Colonic mucosa (tissue), 4 donors: ENCODE results near the gene ABT1. TPM values are rescaled to one million over a fixed set of nuclear protein-coding genes. Genes with fewer than 3 reads are reported as not detected.
"Not testable (repeated sequence)": the region's sequence is repeated elsewhere in the genome, so short reads cannot be mapped to it uniquely, and the experiment has no call there.

Source experiments
- DNase-seq: peaks from one replicate; pipeline ENCODE4 v3.0.0-alpha.2; 2020
- H3K27ac ChIP-seq: fragments of 200-600 bp; one replicate; pipeline ENCODE4 v1.8.0; 2021
- H3K27me3 ChIP-seq: fragments of 200-600 bp; one replicate; pipeline ENCODE4 v1.8.0; 2021
- H3K36me3 ChIP-seq: fragments of 200-600 bp; one replicate; pipeline ENCODE4 v1.8.0; 2021
- H3K4me1 ChIP-seq: fragments of 200-600 bp; one replicate; pipeline ENCODE4 v1.8.0; 2021; ENCODE audit warnings: mild to moderate bottlenecking
- H3K4me3 ChIP-seq: fragments of 200-600 bp; one replicate; pipeline ENCODE4 v1.8.0; 2021
- H3K9ac ChIP-seq, 2 donors: one replicate each; pipeline ENCODE4 v1.7.0; 2013; ENCODE audit warnings: control low read depth in 2 of 2, low read depth in 2 of 2, low read length in 2 of 2
- H3K9me3 ChIP-seq: fragments of 200-600 bp; one replicate; pipeline ENCODE4 v1.8.0; 2021
- CTCF ChIP-seq: fragments of 200-600 bp; IDR thresholded peaks from one replicate; pipeline ENCODE4 v1.8.0; 2022; ENCODE audit warnings: antibody characterized with exemption, mild to moderate bottlenecking
- intact Hi-C: fragments of 100-400 bp; cut with DNase I; formaldehyde crosslinking; loops from one replicate; pipeline ENCODE4 v1.14.1; 2022
- total RNA-seq, 2 donors: library from RNA; stranded (reverse); fragmentation: NEBNext Ultra II Directional in 1 of 2; extraction: Animal tissue kit (Norgen Biotek cat#: 25700) in 1 of 2; gene quantifications; one replicate each; pipeline ENCODE4 v1.2.1, GENCODE V29; 2021
- donor health status: healthy.
- donor health status: DM: no; HTN: no; CAD: no.
- donor health status: DM: no; HTN: no; CAD: no.

Gene ABT1
- 10 to 100 TPM; 15.9 to 17.9 TPM for total RNA-seq

GRCh38 chr6:26596579-26597388 lies at the start of gene ABT1:
Gene ABT1, plus strand, starts transcription at chr6:26596953. Its CDS starts 30 bp downstream, at chr6:26596983.
- H3K9me3 ChIP-seq, result no peaks in the 10 kb centered on the region
- H3K27me3 ChIP-seq, result peaks cover 10% of the 10 kb centered on the region
- DNase-seq, result peak; percentile 98
- peak within 1 kb of the TSS; percentile 86 to 94 for H3K9ac ChIP-seq
- no peaks in the 10 kb centered on the region for H3K36me3 ChIP-seq
- no peak for TF ChIP-seq CTCF
- H3K4me1 ChIP-seq, result peaks cover 9% of the 10 kb centered on the region
- H3K4me3 ChIP-seq, result peak within 1 kb of the TSS; percentile 97
- intact Hi-C loops, result no loop called here
- H3K27ac ChIP-seq, result peak within 1 kb of the TSS; percentile 82

DNA sequence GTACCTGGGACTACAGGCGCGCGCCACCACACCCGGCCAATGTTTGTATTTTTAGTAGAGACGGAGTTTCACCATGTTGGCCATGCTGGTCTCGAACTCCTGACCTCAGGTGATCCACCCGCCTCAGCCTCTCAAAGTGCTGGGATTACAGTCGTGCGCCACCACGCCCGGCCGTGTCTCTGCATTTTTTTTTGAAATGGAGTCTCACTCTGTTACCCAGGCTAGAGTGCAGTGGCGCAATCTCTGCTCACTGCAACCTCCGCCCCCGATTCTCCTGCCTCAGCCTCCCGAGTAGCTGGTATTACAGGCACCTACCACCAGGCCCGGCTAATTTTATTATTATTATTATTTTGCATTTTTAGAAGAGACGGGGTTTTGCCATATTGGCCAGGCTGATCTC lies 49.4 kb upstream of the ABT1 start:
- DNase-seq, H3K27me3 ChIP-seq, H3K9me3 ChIP-seq, H3K9ac ChIP-seq, intact Hi-C loops, H3K4me1 ChIP-seq, H3K27ac ChIP-seq, H3K4me3 ChIP-seq, H3K36me3 ChIP-seq: not testable (repeated sequence)

DNA sequence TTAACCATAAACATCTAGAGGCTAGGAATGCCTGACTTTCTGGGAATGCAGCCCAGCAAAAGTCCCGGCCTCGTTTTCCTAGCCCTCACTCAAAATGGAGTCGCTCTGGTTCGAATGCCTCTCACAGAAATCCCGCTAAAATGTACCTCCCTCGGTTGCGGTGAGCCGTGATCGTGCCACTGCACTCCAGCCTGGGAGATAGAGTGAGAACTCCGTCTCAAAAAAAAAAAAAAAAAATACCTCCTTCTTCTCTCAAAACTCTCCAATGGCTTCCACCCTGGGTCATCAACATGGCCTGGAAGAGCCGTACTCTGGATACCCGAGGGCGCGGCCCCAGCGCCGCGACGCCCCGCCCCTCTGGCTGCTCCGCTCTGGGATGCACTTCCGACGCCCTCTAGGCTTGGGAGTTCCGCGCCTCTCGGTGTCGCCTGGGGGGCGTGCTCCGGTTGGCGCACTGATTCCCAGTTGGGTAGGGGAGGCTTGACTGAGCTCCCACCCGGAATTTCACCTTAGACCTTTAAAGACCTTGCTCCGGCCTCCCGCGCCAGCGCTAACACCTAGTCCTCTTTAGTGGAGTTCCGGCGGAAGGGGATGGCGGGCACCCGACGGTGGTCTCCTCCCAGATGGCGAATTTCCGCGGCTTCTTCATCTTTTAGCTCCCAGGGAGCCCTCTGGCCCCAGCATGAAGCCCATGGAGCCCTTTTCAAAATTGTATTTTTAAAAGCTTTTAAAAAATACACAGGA lies 46.3 kb upstream of the ABT1 start:
- no peaks in the 10 kb centered on the region for H3K9me3 ChIP-seq
- H3K27me3 ChIP-seq, result no peaks in the 10 kb centered on the region
- H3K36me3 ChIP-seq, result no peaks in the 10 kb centered on the region
- TF ChIP-seq CTCF, result no peak
- H3K9ac ChIP-seq, result peak overlapping the region; percentile 20 to 32
- no peak overlapping the region for H3K27ac ChIP-seq
- intact Hi-C loops, result no loop called here
- H3K4me3 ChIP-seq, result peak overlapping the region; percentile 52
- no peaks in the 10 kb centered on the region for H3K4me1 ChIP-seq
- peak; percentile 76 for DNase-seq

GRCh38 chr6:26552205-26552604 lies 44.5 kb upstream of the ABT1 start:
- no peak for TF ChIP-seq CTCF
- Histone ChIP-seq H3K27ac (no peak overlapping the region), H3K36me3 (no peaks in the 10 kb centered on the region), H3K27me3 (no peaks in the 10 kb centered on the region), H3K9me3 (no peaks in the 10 kb centered on the region), H3K4me3 (no peak overlapping the region), H3K4me1 (no peaks in the 10 kb centered on the region), H3K9ac (no peak overlapping the region)
- DNase-seq, result no peak
- intact Hi-C loops, result no loop called here

- H3K4me1 ChIP-seq, result no peaks in the 10 kb centered on the region
- no peaks in the 10 kb centered on the region for H3K27me3 ChIP-seq
- no peaks in the 10 kb centered on the region for H3K36me3 ChIP-seq
- no peak overlapping the region for H3K9ac ChIP-seq
- DNase-seq, result no peak
- no peak for TF ChIP-seq CTCF
- H3K4me3 ChIP-seq, result peak overlapping the region; percentile 40
- no peaks in the 10 kb centered on the region for H3K9me3 ChIP-seq
- H3K27ac ChIP-seq, result no peak overlapping the region
- intact Hi-C loops, result no loop called here
Measured at GRCh38 chr6:26552640-26553188, 44.0 kb upstream of the ABT1 start.
